SKM-1 (cell line): ENCODE measurements around the gene DMRTA1.
"Not testable (repeated sequence)": the region's sequence is repeated elsewhere in the genome, so short reads cannot be mapped to it uniquely, and the experiment has no call there.

Source experiments
- DNase-seq: peaks from one replicate; lab custom pipeline; 2025; ENCODE audit not compliant: unreplicated experiment; lab: John Stamatoyannopoulos, UW

Gene DMRTA1

DNA sequence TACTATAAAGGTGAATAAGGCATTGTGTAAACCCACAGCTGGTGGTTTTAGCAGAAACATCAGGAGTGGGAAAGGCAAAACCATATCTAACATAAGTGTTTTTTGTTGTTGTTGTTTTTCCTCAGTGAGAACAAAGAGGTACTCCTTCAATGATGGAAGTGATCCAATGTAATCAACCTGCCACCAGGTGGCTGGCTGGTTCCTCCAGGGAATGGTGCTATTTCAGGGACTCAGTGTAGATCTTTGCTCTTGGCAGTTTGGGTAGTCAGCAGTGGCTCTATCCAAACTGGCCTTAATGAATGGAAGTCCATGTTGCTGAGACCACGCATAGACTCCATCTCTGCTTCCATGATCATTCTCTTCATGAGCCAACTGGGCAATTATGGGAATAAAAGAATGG, 10.8 kb downstream of the DMRTA1 start:
- no peak for DNase-seq

DNA sequence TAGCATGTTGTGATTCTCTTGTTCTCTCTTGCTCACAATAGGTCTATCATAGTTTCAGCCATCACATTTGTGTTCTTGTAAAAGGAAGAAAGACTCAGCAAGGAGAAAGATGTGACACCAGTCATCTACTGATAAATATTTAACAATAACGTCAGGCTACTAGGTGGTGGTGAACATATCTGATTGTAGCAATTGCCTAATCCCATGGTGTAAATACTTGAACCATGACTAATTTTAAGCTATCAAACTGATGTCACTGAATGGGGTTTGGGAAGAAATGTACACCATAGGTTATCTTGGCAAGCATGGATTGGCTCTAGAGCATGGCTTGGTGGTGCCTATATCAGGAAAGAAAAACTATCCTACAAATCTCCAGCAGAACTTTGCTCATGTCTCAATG, 16.6 kb downstream of the DMRTA1 start:
- DNase-seq, result no peak

DNA sequence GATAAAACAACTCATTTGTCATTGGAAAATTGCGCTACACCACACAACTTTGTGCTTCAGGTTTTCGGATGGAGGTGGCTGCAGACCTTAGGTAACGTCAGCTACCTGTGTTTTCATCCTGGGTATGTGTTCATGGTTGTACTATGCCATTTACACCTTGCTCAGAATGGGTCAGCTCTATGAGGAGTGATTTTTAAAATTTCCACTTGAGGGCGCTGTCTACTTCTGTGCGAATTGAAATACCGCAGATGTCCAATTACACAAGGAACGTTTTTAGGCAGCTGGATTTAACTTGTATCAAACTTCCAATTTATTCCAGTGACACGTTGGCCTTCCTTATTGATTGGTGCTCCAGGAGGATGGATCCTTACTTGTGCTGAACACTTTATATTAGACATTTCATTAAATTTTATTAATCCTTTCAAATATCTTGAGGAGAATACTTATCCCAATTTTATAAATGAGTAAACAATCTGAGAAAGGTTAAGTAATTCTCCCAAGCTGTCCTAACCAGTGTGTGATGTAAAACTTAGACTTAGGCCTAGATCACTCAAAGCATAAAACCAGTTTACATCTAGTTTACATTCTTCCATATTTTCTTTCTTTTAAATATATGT, 23.4 kb downstream of the DMRTA1 start:
- peak; percentile 61 for DNase-seq

DNA sequence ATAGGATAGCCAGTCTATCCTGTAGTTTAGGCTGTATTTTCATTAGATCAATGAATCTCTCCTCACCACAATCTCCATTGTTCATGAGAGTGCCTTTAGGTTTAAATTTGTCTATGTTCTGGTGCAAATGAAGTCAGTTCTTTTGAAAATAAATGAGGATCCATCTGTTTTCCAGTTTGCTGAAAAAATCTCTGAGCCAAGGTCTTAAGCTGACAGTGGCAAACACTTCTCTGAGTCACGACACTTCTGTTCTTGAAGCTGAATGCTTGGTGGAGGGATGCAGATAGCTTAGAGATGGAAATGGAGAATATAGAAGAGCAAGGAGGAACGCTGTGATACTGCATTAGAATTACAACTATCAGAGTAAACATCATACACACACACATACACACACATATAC, 34.9 kb downstream of the DMRTA1 start:
- no peak for DNase-seq

DNA sequence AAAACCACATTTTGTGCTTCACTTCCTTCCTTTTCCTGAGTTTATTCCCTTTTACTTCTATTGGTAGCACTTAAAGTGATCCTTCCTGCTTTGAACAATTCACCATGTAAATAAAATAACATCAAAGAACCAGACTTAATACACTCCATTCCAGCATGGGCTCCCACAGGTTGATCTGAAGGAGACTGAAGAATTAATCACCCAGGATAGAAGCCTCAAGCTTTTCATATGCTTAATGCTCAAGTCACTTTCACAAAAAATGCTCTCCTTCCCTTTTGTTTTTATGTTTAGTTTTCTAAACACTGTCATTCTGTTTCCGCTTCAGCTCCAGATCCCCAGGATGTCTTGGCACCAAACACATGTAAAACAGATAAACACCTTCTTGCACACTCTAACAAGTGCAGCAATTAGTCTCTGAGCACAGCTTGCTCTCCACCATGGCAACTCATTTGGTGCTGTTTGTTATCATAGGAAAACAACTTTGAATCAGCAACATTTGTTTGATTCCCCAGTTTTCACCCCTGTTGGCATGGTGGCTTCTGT, 37.0 kb downstream of the DMRTA1 start:
- no peak for DNase-seq

DNA sequence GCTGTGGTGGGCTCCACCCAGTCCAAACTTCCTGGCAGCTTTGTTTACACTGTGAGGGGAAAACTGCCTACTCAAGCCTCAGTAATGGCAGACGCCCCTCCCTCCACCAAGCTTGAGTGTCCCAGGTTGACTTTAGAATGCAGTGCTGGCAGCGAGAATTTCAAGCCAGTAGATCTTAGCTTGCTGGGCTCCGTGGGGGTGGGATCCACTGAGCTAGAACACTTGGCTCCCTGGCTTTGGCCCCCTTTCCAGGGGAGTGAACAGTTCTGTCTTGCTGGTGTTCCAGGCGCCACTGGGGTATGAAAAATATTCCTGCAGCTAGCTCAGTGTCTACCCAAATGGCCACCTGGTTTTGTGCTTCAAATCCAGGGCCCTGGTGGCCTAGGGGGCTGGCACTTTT, 49.6 kb downstream of the DMRTA1 start:
- DNase-seq, result not testable (repeated sequence)
